Colonic mucosa (tissue), 4 donors: ENCODE data around the gene OGFOD1. TPM values are rescaled to one million over a fixed set of nuclear protein-coding genes. Genes with fewer than 3 reads are reported as not detected.

ENCODE experiments used
- DNase-seq: peaks from one replicate; pipeline ENCODE4 v3.0.0-alpha.2; 2020
- H3K27ac ChIP-seq: fragments of 200-600 bp; one replicate; pipeline ENCODE4 v1.8.0; 2021
- H3K27me3 ChIP-seq: fragments of 200-600 bp; one replicate; pipeline ENCODE4 v1.8.0; 2021
- H3K36me3 ChIP-seq: fragments of 200-600 bp; one replicate; pipeline ENCODE4 v1.8.0; 2021
- H3K4me1 ChIP-seq: fragments of 200-600 bp; one replicate; pipeline ENCODE4 v1.8.0; 2021; ENCODE audit warnings: mild to moderate bottlenecking
- H3K4me3 ChIP-seq: fragments of 200-600 bp; one replicate; pipeline ENCODE4 v1.8.0; 2021
- H3K9ac ChIP-seq, 2 donors: one replicate each; pipeline ENCODE4 v1.7.0; 2013; ENCODE audit warnings: control low read depth in 2 of 2, low read depth in 2 of 2, low read length in 2 of 2
- H3K9me3 ChIP-seq: fragments of 200-600 bp; one replicate; pipeline ENCODE4 v1.8.0; 2021
- CTCF ChIP-seq: fragments of 200-600 bp; IDR thresholded peaks from one replicate; pipeline ENCODE4 v1.8.0; 2022; ENCODE audit warnings: antibody characterized with exemption, mild to moderate bottlenecking
- intact Hi-C: fragments of 100-400 bp; cut with DNase I; formaldehyde crosslinking; loops from one replicate; pipeline ENCODE4 v1.14.1; 2022
- total RNA-seq, 2 donors: library from RNA; stranded (reverse); fragmentation: NEBNext Ultra II Directional in 1 of 2; extraction: Animal tissue kit (Norgen Biotek cat#: 25700) in 1 of 2; gene quantifications; one replicate each; pipeline ENCODE4 v1.2.1, GENCODE V29; 2021
- donor health status: healthy.
- donor health status: DM: no; HTN: no; CAD: no.
- donor health status: DM: no; HTN: no; CAD: no.

OGFOD1 gene
- total RNA-seq, 2 donors from 2014 or later, result 20.3 to 33.0 TPM

GRCh38 chr16:56419740-56420548 lies 31.4 kb upstream of the OGFOD1 start:
- H3K36me3 ChIP-seq, result no peaks in the 10 kb centered on the region
- peak; percentile 33 for DNase-seq
- no peak overlapping the region for H3K4me3 ChIP-seq
- H3K9me3 ChIP-seq, result no peaks in the 10 kb centered on the region
- intact Hi-C loops, result no loop called here
- no peak overlapping the region for H3K27ac ChIP-seq
- TF ChIP-seq CTCF, result no peak
- no peaks in the 10 kb centered on the region for H3K27me3 ChIP-seq
- H3K4me1 ChIP-seq, result peaks cover 15% of the 10 kb centered on the region
- no peak overlapping the region for H3K9ac ChIP-seq

- no peak for TF ChIP-seq CTCF
- Histone ChIP-seq H3K4me3 (no peak overlapping the region), H3K4me1 (peaks cover 15% of the 10 kb centered on the region), H3K27ac (no peak overlapping the region), H3K27me3 (no peaks in the 10 kb centered on the region), H3K9ac (no peak overlapping the region), H3K9me3 (no peaks in the 10 kb centered on the region), H3K36me3 (no peaks in the 10 kb centered on the region)
- no peak for DNase-seq
- intact Hi-C loops, result no loop called here
Measured at GRCh38 chr16:56420613-56421012, 30.7 kb upstream of the OGFOD1 start.

GRCh38 chr16:56421313-56421712 lies 30.0 kb upstream of the OGFOD1 start:
- no peak for TF ChIP-seq CTCF
- no peak overlapping the region for H3K9ac ChIP-seq
- no peak overlapping the region for H3K27ac ChIP-seq
- H3K36me3 ChIP-seq, result no peaks in the 10 kb centered on the region
- H3K9me3 ChIP-seq, result no peaks in the 10 kb centered on the region
- peaks cover 15% of the 10 kb centered on the region for H3K4me1 ChIP-seq
- no peak for DNase-seq
- no peak overlapping the region for H3K4me3 ChIP-seq
- intact Hi-C loops, result no loop called here
- no peaks in the 10 kb centered on the region for H3K27me3 ChIP-seq

- Histone ChIP-seq H3K4me3 (no peak overlapping the region), H3K27ac (no peak overlapping the region), H3K27me3 (no peaks in the 10 kb centered on the region), H3K4me1 (peaks cover 15% of the 10 kb centered on the region), H3K36me3 (no peaks in the 10 kb centered on the region), H3K9me3 (no peaks in the 10 kb centered on the region), H3K9ac (no peak overlapping the region)
- intact Hi-C loops, result no loop called here
- no peak for TF ChIP-seq CTCF
- DNase-seq, result no peak
Measured at GRCh38 chr16:56421976-56422669, 29.2 kb upstream of the OGFOD1 start.

GRCh38 chr16:56422896-56423441 lies 28.4 kb upstream of the OGFOD1 start:
- peak overlapping the region in 1 of 2 donors; percentile 4 for H3K9ac ChIP-seq
- peaks cover 15% of the 10 kb centered on the region for H3K4me1 ChIP-seq
- H3K36me3 ChIP-seq, result no peaks in the 10 kb centered on the region
- DNase-seq, result no peak
- H3K27me3 ChIP-seq, result no peaks in the 10 kb centered on the region
- H3K4me3 ChIP-seq, result no peak overlapping the region
- intact Hi-C loops, result no loop called here
- no peak for TF ChIP-seq CTCF
- H3K9me3 ChIP-seq, result no peaks in the 10 kb centered on the region
- no peak overlapping the region for H3K27ac ChIP-seq
